Naive thymus-derived CD8-positive, alpha-beta T cell (primary cell): ENCODE data around the gene BCAP29. TPM values are rescaled to one million over a fixed set of nuclear protein-coding genes. Genes with fewer than 3 reads are reported as not detected.
"Not testable (repeated sequence)": the region's sequence is repeated elsewhere in the genome, so short reads cannot be mapped to it uniquely, and the experiment has no call there.

Source experiments
- ATAC-seq, 2 donors: fragments of 150-1000 bp; cut with Tn5 transposase in 1 of 2; sonication (Bioruptor Pico), chemical (Tn5 transposase) in 1 of 2; 1 replicate in 1 of 2; 2 replicates in 1 of 2; pipeline ENCODE4 v1.10.0; 2021; ENCODE audit warnings: mild to moderate bottlenecking in 2 of 2, moderate library complexity in 2 of 2
- POLR2A ChIA-PET: fragments of 350-600 bp; sonication (Branson Sonifier 250); formaldehyde crosslinking; loops from one replicate; lab custom pipeline; 2021; ENCODE audit warnings: antibody characterized with exemption; lab: Charles Lee
- DNase-seq, 10 donors: peaks; one replicate each; pipeline versions ENCODE4 v3.0.0 to v3.0.0-alpha.2; 2020 to 2022
- H3K27ac Mint-ChIP-seq, 10 donors: one replicate each; pipeline ENCODE4 v1.8.0; 2020 to 2022; ENCODE audit warnings: mild to moderate bottlenecking in 10 of 10, mixed read lengths in 10 of 10, moderate library complexity in 4 of 10, inconsistent platforms in 1 of 10
- H3K27me3 Mint-ChIP-seq, 5 donors: one replicate each; pipeline ENCODE4 v1.8.0; 2021 to 2022; ENCODE audit warnings: mixed read lengths in 5 of 5
- H3K36me3 Mint-ChIP-seq, 3 donors: one replicate each; pipeline ENCODE4 v1.8.0; 2020 to 2022; ENCODE audit warnings: mixed read lengths in 3 of 3, mild to moderate bottlenecking in 2 of 3, inconsistent platforms in 1 of 3
- H3K4me1 Mint-ChIP-seq, 4 donors: one replicate each; pipeline ENCODE4 v1.8.0; 2021 to 2022; ENCODE audit warnings: mixed read lengths in 4 of 4
- H3K4me3 Mint-ChIP-seq, 10 donors: one replicate each; pipeline ENCODE4 v1.8.0; 2020 to 2022; ENCODE audit warnings: mild to moderate bottlenecking in 10 of 10, mixed read lengths in 10 of 10, moderate library complexity in 6 of 10, inconsistent platforms in 1 of 10
- H3K9me3 Mint-ChIP-seq, 9 donors: one replicate each; pipeline ENCODE4 v1.8.0; 2020 to 2022; ENCODE audit warnings: mixed read lengths in 9 of 9, mild to moderate bottlenecking in 3 of 9, inconsistent platforms in 1 of 9, moderate library complexity in 1 of 9
- polyA plus RNA-seq, 3 donors: library from polyadenylated mRNA; unstranded; fragments of 300-500 nt; fragmentation: Illumina TruSeq; gene quantifications; one replicate each; pipeline ENCODE4 v1.2.3, GENCODE V29; 2021
- total RNA-seq, 8 experiments: library from RNA in 2 of 8; stranded (reverse) in 2 of 8; gene quantifications; one replicate each; pipeline ENCODE4 v1.2.3 and lab custom pipeline; 2021 to 2026

BCAP29 gene
- total and polyA plus RNA-seq, 5 experiments from 2014 or later = 15.6 to 49.3 (median 26.1) TPM

DNA sequence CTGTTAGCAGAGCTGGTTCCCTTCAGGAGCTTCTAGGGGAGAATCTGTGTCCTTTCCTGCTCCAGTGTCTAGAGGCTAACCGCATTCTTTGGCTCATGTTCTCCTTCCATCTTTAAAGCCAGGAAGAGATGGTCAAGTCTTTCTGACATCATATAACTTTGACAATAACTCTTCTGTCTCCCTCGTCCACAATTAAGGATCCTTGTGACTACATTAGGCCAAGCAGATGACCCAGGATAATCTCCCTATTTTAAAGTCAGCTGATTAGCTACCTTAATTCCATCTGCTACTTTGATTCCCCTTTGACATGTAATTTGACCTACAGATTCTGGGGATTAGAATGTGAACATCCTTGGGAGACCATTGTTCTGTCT lies 52.4 kb downstream of the BCAP29 start:
- no peak for ATAC-seq

GRCh38 chr7:107638594-107638993 lies 58.5 kb downstream of the BCAP29 start:
- Mint-ChIP-seq H3K27me3 (peaks cover 0 to 10% (median 3%) of the 10 kb centered on the region in 5 donors), H3K4me3 (peak overlapping the region in 1 of 10 donors; percentile 26), H3K4me1 (peaks cover 0 to 37% (median 3%) of the 10 kb centered on the region in 4 donors), H3K27ac (peak overlapping the region in 2 of 10 donors; percentile 51 to 68), H3K36me3 (peaks cover 2 to 11% (median 3%) of the 10 kb centered on the region in 3 donors), H3K9me3 (peaks cover 0 to 12% (median 2%) of the 10 kb centered on the region in 9 donors)
- DNase-seq = no peak
- POLR2A ChIA-PET = no interaction called here
- no peak for ATAC-seq

More for the DNA sequence above, 52.4 kb downstream of the BCAP29 start:
- no peak overlapping the region for H3K27ac Mint-ChIP-seq
- peaks cover 0 to 36% (median 0%) of the 10 kb centered on the region in 4 donors for H3K4me1 Mint-ChIP-seq
- H3K36me3 Mint-ChIP-seq = peaks cover 2 to 8% (median 4%) of the 10 kb centered on the region in 3 donors
- no peak for DNase-seq
- H3K9me3 Mint-ChIP-seq = peaks cover 0 to 8% (median under 1%) of the 10 kb centered on the region in 9 donors
- H3K27me3 Mint-ChIP-seq = peaks cover 0 to 3% (median 0%) of the 10 kb centered on the region in 5 donors
- no peak overlapping the region for H3K4me3 Mint-ChIP-seq
- POLR2A ChIA-PET = no interaction called here

DNA sequence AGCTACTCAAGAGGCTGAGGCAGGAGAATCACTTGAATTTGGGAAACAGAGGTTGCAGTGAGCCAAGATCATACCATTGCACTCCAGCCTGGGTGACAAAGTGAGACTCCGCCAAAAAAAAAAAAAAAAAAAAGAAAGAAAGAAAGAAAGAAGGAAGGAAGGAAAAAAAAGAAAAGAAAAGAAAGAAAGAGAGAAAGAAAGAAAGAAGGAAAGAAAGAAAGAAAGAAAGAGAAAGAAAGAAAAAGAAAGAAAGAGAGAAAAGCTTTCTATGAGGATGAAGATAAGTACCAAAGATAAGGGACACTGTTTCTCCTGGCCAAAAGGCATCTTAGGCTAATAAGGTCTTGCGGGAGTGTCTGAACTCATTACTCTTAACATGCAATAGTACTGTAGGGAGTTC lies 59.0 kb downstream of the BCAP29 start:
- H3K4me3 Mint-ChIP-seq = peak overlapping the region in 1 of 10 donors; percentile 26
- H3K27me3 Mint-ChIP-seq = peaks cover 0 to 10% (median 3%) of the 10 kb centered on the region in 5 donors

GRCh38 chr7:107641676-107642075 lies 61.6 kb downstream of the BCAP29 start:
- POLR2A ChIA-PET = no interaction called here
- Mint-ChIP-seq H3K4me1 (peaks cover 0 to 28% (median 3%) of the 10 kb centered on the region in 4 donors), H3K27ac (no peak overlapping the region), H3K36me3 (peaks cover 2 to 18% (median 3%) of the 10 kb centered on the region in 3 donors), H3K27me3 (peaks cover 0 to 10% (median 9%) of the 10 kb centered on the region in 5 donors), H3K9me3 (peaks cover 0 to 21% (median 4%) of the 10 kb centered on the region in 9 donors), H3K4me3 (no peak overlapping the region)
- DNase-seq (no peak), ATAC-seq (no peak)

More for the DNA sequence above, 59.0 kb downstream of the BCAP29 start:
- POLR2A ChIA-PET, ATAC-seq, DNase-seq: not testable (repeated sequence)
- peaks cover 0 to 36% (median 3%) of the 10 kb centered on the region in 4 donors for H3K4me1 Mint-ChIP-seq
- H3K27ac Mint-ChIP-seq = peak overlapping the region in 2 of 10 donors; percentile 51 to 68
- H3K9me3 Mint-ChIP-seq = peaks cover 0 to 12% (median 2%) of the 10 kb centered on the region in 9 donors
- H3K36me3 Mint-ChIP-seq = peaks cover 2 to 11% (median 3%) of the 10 kb centered on the region in 3 donors

DNA sequence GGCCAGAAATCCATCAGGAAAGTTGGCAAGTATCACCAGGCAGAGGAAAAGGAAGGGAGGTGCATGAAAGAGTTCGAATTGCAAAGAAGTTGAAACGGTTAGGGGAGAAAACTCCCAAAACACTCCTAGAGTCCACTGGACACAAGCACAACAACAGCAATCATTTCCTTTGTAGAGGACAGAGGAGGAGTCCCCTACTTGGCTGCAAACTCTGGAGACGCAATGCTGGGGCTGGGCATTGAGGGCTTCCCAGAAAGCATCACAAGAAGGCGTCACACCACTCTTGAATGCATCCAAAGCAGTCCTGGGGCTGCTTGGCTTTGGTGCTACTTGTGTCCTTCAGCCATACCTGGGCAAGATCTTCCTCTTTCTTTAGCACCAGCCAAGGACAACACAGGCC lies 62.5 kb downstream of the BCAP29 start:
- ATAC-seq (no peak), DNase-seq (no peak)
- Mint-ChIP-seq H3K36me3 (peaks cover 1 to 16% (median 3%) of the 10 kb centered on the region in 3 donors), H3K27ac (no peak overlapping the region), H3K27me3 (peaks cover 0 to 10% (median 9%) of the 10 kb centered on the region in 5 donors), H3K4me1 (peaks cover 0 to 25% (median 3%) of the 10 kb centered on the region in 4 donors), H3K4me3 (no peak overlapping the region), H3K9me3 (peaks cover 0 to 18% (median 6%) of the 10 kb centered on the region in 9 donors)
- POLR2A ChIA-PET = no interaction called here

DNA sequence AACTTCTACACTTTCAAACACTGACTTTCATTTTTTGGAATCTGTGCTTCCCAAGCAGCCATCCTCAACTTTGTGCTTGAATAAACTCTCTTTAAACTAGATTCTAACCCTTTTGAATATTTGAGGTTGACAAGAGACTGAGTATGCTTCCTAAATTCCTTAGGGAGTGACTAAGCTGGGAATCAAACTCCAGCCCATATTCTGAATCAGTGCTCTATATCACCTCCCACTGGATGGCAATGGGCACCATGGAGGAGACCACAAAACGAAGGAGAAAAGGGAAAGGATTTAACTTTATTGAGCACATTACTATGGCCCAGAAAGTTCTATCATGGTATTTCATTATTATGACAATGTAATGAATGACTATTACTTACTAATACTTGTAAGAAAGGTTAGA lies 63.4 kb downstream of the BCAP29 start:
- no peak overlapping the region for H3K4me3 Mint-ChIP-seq
- peaks cover 0 to 10% (median 9%) of the 10 kb centered on the region in 5 donors for H3K27me3 Mint-ChIP-seq
- peaks cover 0 to 7% (median 0%) of the 10 kb centered on the region in 3 donors for H3K36me3 Mint-ChIP-seq
- no peak for ATAC-seq
- peaks cover 0 to 9% (median 5%) of the 10 kb centered on the region in 9 donors for H3K9me3 Mint-ChIP-seq
- peaks cover 0 to 19% (median under 1%) of the 10 kb centered on the region in 4 donors for H3K4me1 Mint-ChIP-seq
- no peak overlapping the region for H3K27ac Mint-ChIP-seq
- no peak for DNase-seq
- POLR2A ChIA-PET = no interaction called here

GRCh38 chr7:107643938-107644308 lies 63.9 kb downstream of the BCAP29 start:
- Mint-ChIP-seq H3K4me3 (no peak overlapping the region), H3K27ac (no peak overlapping the region), H3K9me3 (peaks cover 0 to 9% (median 5%) of the 10 kb centered on the region in 9 donors), H3K36me3 (peaks cover 0 to 7% (median 0%) of the 10 kb centered on the region in 3 donors), H3K27me3 (peaks cover 0 to 10% (median 9%) of the 10 kb centered on the region in 5 donors), H3K4me1 (peaks cover 0 to 14% (median 0%) of the 10 kb centered on the region in 4 donors)
- POLR2A ChIA-PET = no interaction called here
- ATAC-seq = no peak
- DNase-seq = no peak

DNA sequence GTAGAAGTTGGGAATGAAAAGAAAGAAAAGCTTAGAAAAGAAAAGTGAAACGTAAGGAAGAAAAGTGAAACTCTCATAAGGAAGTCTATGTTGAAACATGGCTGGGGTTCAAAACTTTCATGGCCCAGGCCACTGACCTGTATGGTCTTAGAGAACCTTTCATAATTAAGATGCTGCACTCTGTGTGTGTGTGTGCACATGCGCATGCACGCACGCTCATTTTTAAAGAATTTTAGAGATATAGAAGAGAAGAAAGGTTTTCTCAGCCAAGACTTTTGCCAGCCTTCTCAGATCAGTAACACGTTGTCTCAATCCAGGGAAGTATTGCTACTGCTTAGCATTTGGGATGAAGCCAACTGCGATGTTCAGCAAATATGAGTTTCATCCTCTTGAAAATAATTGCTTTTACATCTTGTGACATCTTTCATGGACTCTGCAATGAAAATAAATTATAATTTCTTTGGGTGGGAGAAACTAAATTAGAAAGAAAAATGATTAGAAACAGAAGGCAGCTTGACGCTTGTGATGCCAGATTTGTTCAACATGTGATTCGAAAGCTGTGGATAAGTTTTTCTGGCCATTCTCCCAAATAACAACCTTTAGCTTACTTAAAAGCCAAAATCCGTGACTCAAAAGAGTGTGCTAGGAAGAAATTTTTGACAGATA lies 64.4 kb downstream of the BCAP29 start:
- H3K9me3 Mint-ChIP-seq = peaks cover 0 to 12% (median 5%) of the 10 kb centered on the region in 9 donors
- H3K36me3 Mint-ChIP-seq = peaks cover 0 to 7% (median 0%) of the 10 kb centered on the region in 3 donors
- no peak overlapping the region for H3K4me3 Mint-ChIP-seq
- no peak for ATAC-seq
- no peak overlapping the region for H3K27ac Mint-ChIP-seq
- no peak for DNase-seq
- peaks cover 0 to 11% (median 10%) of the 10 kb centered on the region in 5 donors for H3K27me3 Mint-ChIP-seq
- POLR2A ChIA-PET = no interaction called here
- H3K4me1 Mint-ChIP-seq = peaks cover 0 to 8% (median 0%) of the 10 kb centered on the region in 4 donors

- Mint-ChIP-seq H3K27me3 (peaks cover 6 to 37% (median 21%) of the 10 kb centered on the region in 5 donors), H3K4me1 (no peaks in the 10 kb centered on the region), H3K9me3 (peaks cover 0 to 16% (median 3%) of the 10 kb centered on the region in 9 donors), H3K27ac (no peak overlapping the region), H3K36me3 (peaks cover 0 to 13% (median 3%) of the 10 kb centered on the region in 3 donors), H3K4me3 (no peak overlapping the region)
- POLR2A ChIA-PET = no interaction called here
- DNase-seq = no peak
- ATAC-seq = no peak
Measured at GRCh38 chr7:107652642-107653041, 72.6 kb downstream of the BCAP29 start.

DNA sequence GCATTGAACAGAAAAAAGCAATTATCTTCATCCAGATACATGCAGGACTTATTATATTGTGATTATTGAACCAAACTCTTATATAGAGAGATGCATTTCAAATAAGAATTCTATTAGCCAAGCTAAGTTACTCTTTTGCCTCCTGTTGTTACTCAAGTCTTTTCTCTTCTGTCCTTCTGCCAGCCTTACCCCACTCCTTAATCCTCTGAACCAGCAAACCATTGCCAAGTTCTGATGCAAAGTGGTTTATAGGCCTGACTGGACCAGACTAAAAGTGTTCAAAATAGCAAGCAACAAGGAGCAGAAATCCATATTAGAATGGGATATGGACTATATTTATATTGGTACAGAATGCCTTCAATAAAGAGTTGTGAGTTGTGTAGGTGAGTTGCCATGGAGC lies 78.4 kb downstream of the BCAP29 start:
- DNase-seq (no peak), ATAC-seq (no peak)
- Mint-ChIP-seq H3K4me1 (peaks cover 8 to 28% (median 19%) of the 10 kb centered on the region in 4 donors), H3K27me3 (peaks cover 32 to 69% (median 47%) of the 10 kb centered on the region in 5 donors), H3K9me3 (no peaks in the 10 kb centered on the region), H3K4me3 (no peak overlapping the region), H3K27ac (no peak overlapping the region), H3K36me3 (peaks cover 0 to 9% (median 0%) of the 10 kb centered on the region in 3 donors)
- POLR2A ChIA-PET = no interaction called here

- H3K4me1 Mint-ChIP-seq = peaks cover 8 to 28% (median 19%) of the 10 kb centered on the region in 4 donors
- H3K4me3 Mint-ChIP-seq = peak overlapping the region in 4 of 10 donors; percentile 23 to 86 (median 52)
- no peak overlapping the region for H3K27ac Mint-ChIP-seq
- peaks cover 0 to 9% (median 0%) of the 10 kb centered on the region in 3 donors for H3K36me3 Mint-ChIP-seq
- H3K27me3 Mint-ChIP-seq = peaks cover 33 to 60% (median 51%) of the 10 kb centered on the region in 5 donors
- H3K9me3 Mint-ChIP-seq = no peaks in the 10 kb centered on the region
- DNase-seq (no peak), ATAC-seq (no peak)
- POLR2A ChIA-PET = no interaction called here
Measured at GRCh38 chr7:107659666-107660065, 79.6 kb downstream of the BCAP29 start.

GRCh38 chr7:107660381-107661080 lies 80.5 kb downstream of the BCAP29 start, which contains the start of gene SLC26A4:
Gene SLC26A4, plus strand, starts transcription at chr7:107660828. Its CDS starts 814 bp downstream, at chr7:107661642.
- peak within 1 kb of the TSS; percentile 77 to 90 (median 82) for H3K4me3 Mint-ChIP-seq
- H3K4me1 Mint-ChIP-seq = peaks cover 8 to 28% (median 19%) of the 10 kb centered on the region in 4 donors
- no peak for DNase-seq
- peaks cover 0 to 2% (median 0%) of the 10 kb centered on the region in 3 donors for H3K36me3 Mint-ChIP-seq
- POLR2A ChIA-PET = no interaction called here
- H3K27ac Mint-ChIP-seq = no peak within 1 kb of the TSS
- H3K9me3 Mint-ChIP-seq = no peaks in the 10 kb centered on the region
- ATAC-seq = peak in 1 of 2 donors; percentile 21
- H3K27me3 Mint-ChIP-seq = peaks cover 27 to 51% (median 48%) of the 10 kb centered on the region in 5 donors
